ENCODE results near the gene DEPDC1B.

The DEPDC1B gene

GRCh38 chr5:60674251-60675069, 25.5 kb downstream of the DEPDC1B start:
- Histone ChIP-seq H3K9ac (ENCODE audit: low read depth, low read length) (no peak overlapping the region), H3K9me3 (ENCODE audit: control insufficient read depth, insufficient read depth, low read length) (no peaks in the 10 kb centered on the region), H3K27ac (ENCODE audit: low read depth, low read length) (no peak overlapping the region), H3K27me3 (ENCODE audit: control insufficient read depth, insufficient read depth, low read length) (no peaks in the 10 kb centered on the region), H3K36me3 (ENCODE audit: control insufficient read depth, insufficient read depth, low read length) (peaks cover 10% of the 10 kb centered on the region), H3K4me3 (ENCODE audit: low read depth, low read length) (no peak overlapping the region), H3K4me1 (ENCODE audit: control insufficient read depth, insufficient read depth, low read length) (peaks cover 7% of the 10 kb centered on the region; the same call in 1 of the 2 replicates)

GRCh38 chr5:60673334-60673733, 26.6 kb downstream of the DEPDC1B start:
- H3K36me3 ChIP-seq (ENCODE audit: control insufficient read depth, insufficient read depth, low read length) = peaks cover 6% of the 10 kb centered on the region; the same call in 1 of the 2 replicates
- peaks cover 7% of the 10 kb centered on the region; the same call in 1 of the 2 replicates for H3K4me1 ChIP-seq (ENCODE audit: control insufficient read depth, insufficient read depth, low read length)
- no peak overlapping the region for H3K4me3 ChIP-seq (ENCODE audit: low read depth, low read length)
- H3K27me3 ChIP-seq (ENCODE audit: control insufficient read depth, insufficient read depth, low read length) = no peaks in the 10 kb centered on the region
- no peaks in the 10 kb centered on the region for H3K9me3 ChIP-seq (ENCODE audit: control insufficient read depth, insufficient read depth, low read length)
- no peak overlapping the region for H3K27ac ChIP-seq (ENCODE audit: low read depth, low read length)
- no peak overlapping the region for H3K9ac ChIP-seq (ENCODE audit: low read depth, low read length)

- Histone ChIP-seq H3K4me1 (ENCODE audit: control insufficient read depth, insufficient read depth, low read length) (peaks cover 7% of the 10 kb centered on the region; the same call in 1 of the 2 replicates), H3K27me3 (ENCODE audit: control insufficient read depth, insufficient read depth, low read length) (no peaks in the 10 kb centered on the region), H3K36me3 (ENCODE audit: control insufficient read depth, insufficient read depth, low read length) (peaks cover 6% of the 10 kb centered on the region; the same call in 1 of the 2 replicates), H3K4me3 (ENCODE audit: low read depth, low read length) (no peak overlapping the region), H3K9ac (ENCODE audit: low read depth, low read length) (no peak overlapping the region), H3K27ac (ENCODE audit: low read depth, low read length) (peak overlapping the region; percentile 31), H3K9me3 (ENCODE audit: control insufficient read depth, insufficient read depth, low read length) (no peaks in the 10 kb centered on the region)
Measured at GRCh38 chr5:60672693-60673264, 27.2 kb downstream of the DEPDC1B start.

- Histone ChIP-seq H3K9me3 (ENCODE audit: control insufficient read depth, insufficient read depth, low read length) (no peaks in the 10 kb centered on the region), H3K4me1 (ENCODE audit: control insufficient read depth, insufficient read depth, low read length) (peaks cover 7% of the 10 kb centered on the region; the same call in 1 of the 2 replicates), H3K36me3 (ENCODE audit: control insufficient read depth, insufficient read depth, low read length) (peaks cover 6% of the 10 kb centered on the region; the same call in 1 of the 2 replicates), H3K9ac (ENCODE audit: low read depth, low read length) (no peak overlapping the region), H3K27me3 (ENCODE audit: control insufficient read depth, insufficient read depth, low read length) (no peaks in the 10 kb centered on the region), H3K4me3 (ENCODE audit: low read depth, low read length) (no peak overlapping the region), H3K27ac (ENCODE audit: low read depth, low read length) (peak overlapping the region; percentile 31)
Measured at GRCh38 chr5:60671899-60672692, 27.9 kb downstream of the DEPDC1B start.

GRCh38 chr5:60670749-60671148, 29.2 kb downstream of the DEPDC1B start:
- Histone ChIP-seq H3K27ac (ENCODE audit: low read depth, low read length) (no peak overlapping the region), H3K9ac (ENCODE audit: low read depth, low read length) (no peak overlapping the region), H3K27me3 (ENCODE audit: control insufficient read depth, insufficient read depth, low read length) (no peaks in the 10 kb centered on the region), H3K36me3 (ENCODE audit: control insufficient read depth, insufficient read depth, low read length) (peaks cover 12% of the 10 kb centered on the region), H3K4me1 (ENCODE audit: control insufficient read depth, insufficient read depth, low read length) (peaks cover 7% of the 10 kb centered on the region; the same call in 1 of the 2 replicates), H3K4me3 (ENCODE audit: low read depth, low read length) (no peak overlapping the region), H3K9me3 (ENCODE audit: control insufficient read depth, insufficient read depth, low read length) (no peaks in the 10 kb centered on the region)

- H3K9me3 ChIP-seq (ENCODE audit: control insufficient read depth, insufficient read depth, low read length) = no peaks in the 10 kb centered on the region
- H3K4me1 ChIP-seq (ENCODE audit: control insufficient read depth, insufficient read depth, low read length) = peaks cover 7% of the 10 kb centered on the region; the same call in 1 of the 2 replicates
- no peak overlapping the region for H3K9ac ChIP-seq (ENCODE audit: low read depth, low read length)
- no peak overlapping the region for H3K27ac ChIP-seq (ENCODE audit: low read depth, low read length)
- peaks cover 12% of the 10 kb centered on the region for H3K36me3 ChIP-seq (ENCODE audit: control insufficient read depth, insufficient read depth, low read length)
- H3K4me3 ChIP-seq (ENCODE audit: low read depth, low read length) = no peak overlapping the region
- H3K27me3 ChIP-seq (ENCODE audit: control insufficient read depth, insufficient read depth, low read length) = no peaks in the 10 kb centered on the region
Measured at GRCh38 chr5:60668686-60669304, 31.2 kb downstream of the DEPDC1B start.

- H3K9me3 ChIP-seq (ENCODE audit: control insufficient read depth, insufficient read depth, low read length) = no peaks in the 10 kb centered on the region
- H3K9ac ChIP-seq (ENCODE audit: low read depth, low read length) = no peak overlapping the region
- H3K27ac ChIP-seq (ENCODE audit: low read depth, low read length) = no peak overlapping the region
- 0 out of 2 replicates have a peak, but pooled peaks cover 5% of the 10 kb centered on the region for H3K36me3 ChIP-seq (ENCODE audit: control insufficient read depth, insufficient read depth, low read length)
- no peaks in the 10 kb centered on the region for H3K27me3 ChIP-seq (ENCODE audit: control insufficient read depth, insufficient read depth, low read length)
- H3K4me1 ChIP-seq (ENCODE audit: control insufficient read depth, insufficient read depth, low read length) = no peaks in the 10 kb centered on the region
- no peak overlapping the region for H3K4me3 ChIP-seq (ENCODE audit: low read depth, low read length)
Measured at GRCh38 chr5:60651872-60652620, 47.9 kb downstream of the DEPDC1B start.

- H3K27me3 ChIP-seq (ENCODE audit: control insufficient read depth, insufficient read depth, low read length) = no peaks in the 10 kb centered on the region
- peaks cover 16% of the 10 kb centered on the region for H3K36me3 ChIP-seq (ENCODE audit: control insufficient read depth, insufficient read depth, low read length)
- H3K4me1 ChIP-seq (ENCODE audit: control insufficient read depth, insufficient read depth, low read length) = no peaks in the 10 kb centered on the region
- no peak overlapping the region for H3K9ac ChIP-seq (ENCODE audit: low read depth, low read length)
- H3K27ac ChIP-seq (ENCODE audit: low read depth, low read length) = no peak overlapping the region
- no peaks in the 10 kb centered on the region for H3K9me3 ChIP-seq (ENCODE audit: control insufficient read depth, insufficient read depth, low read length)
- no peak overlapping the region for H3K4me3 ChIP-seq (ENCODE audit: low read depth, low read length)
Measured at GRCh38 chr5:60649288-60649917, 50.6 kb downstream of the DEPDC1B start.

GRCh38 chr5:60648175-60648574, 51.8 kb downstream of the DEPDC1B start:
- peaks cover 28% of the 10 kb centered on the region for H3K36me3 ChIP-seq (ENCODE audit: control insufficient read depth, insufficient read depth, low read length)
- H3K9me3 ChIP-seq (ENCODE audit: control insufficient read depth, insufficient read depth, low read length) = no peaks in the 10 kb centered on the region
- no peaks in the 10 kb centered on the region for H3K4me1 ChIP-seq (ENCODE audit: control insufficient read depth, insufficient read depth, low read length)
- H3K27ac ChIP-seq (ENCODE audit: low read depth, low read length) = no peak overlapping the region
- H3K9ac ChIP-seq (ENCODE audit: low read depth, low read length) = no peak overlapping the region
- H3K4me3 ChIP-seq (ENCODE audit: low read depth, low read length) = no peak overlapping the region
- no peaks in the 10 kb centered on the region for H3K27me3 ChIP-seq (ENCODE audit: control insufficient read depth, insufficient read depth, low read length)

- H3K27me3 ChIP-seq (ENCODE audit: control insufficient read depth, insufficient read depth, low read length) = no peaks in the 10 kb centered on the region
- no peak overlapping the region for H3K4me3 ChIP-seq (ENCODE audit: low read depth, low read length)
- H3K4me1 ChIP-seq (ENCODE audit: control insufficient read depth, insufficient read depth, low read length) = no peaks in the 10 kb centered on the region
- H3K36me3 ChIP-seq (ENCODE audit: control insufficient read depth, insufficient read depth, low read length) = peaks cover 77% of the 10 kb centered on the region
- H3K9me3 ChIP-seq (ENCODE audit: control insufficient read depth, insufficient read depth, low read length) = no peaks in the 10 kb centered on the region
- no peak overlapping the region for H3K9ac ChIP-seq (ENCODE audit: low read depth, low read length)
- H3K27ac ChIP-seq (ENCODE audit: low read depth, low read length) = no peak overlapping the region
Measured at GRCh38 chr5:60640901-60641300, 59.1 kb downstream of the DEPDC1B start.
